Measurements from ENCODE around the gene GALE. TPM values are rescaled to one million over a fixed set of nuclear protein-coding genes. Genes with fewer than 3 reads are reported as not detected.
A peak's percentile ranks its signal among the peaks of the same experiment; 100 is the strongest.

GALE gene
- total RNA-seq, 2 experiments from 2014 or later, result 16.8 to 17.9 TPM

DNA sequence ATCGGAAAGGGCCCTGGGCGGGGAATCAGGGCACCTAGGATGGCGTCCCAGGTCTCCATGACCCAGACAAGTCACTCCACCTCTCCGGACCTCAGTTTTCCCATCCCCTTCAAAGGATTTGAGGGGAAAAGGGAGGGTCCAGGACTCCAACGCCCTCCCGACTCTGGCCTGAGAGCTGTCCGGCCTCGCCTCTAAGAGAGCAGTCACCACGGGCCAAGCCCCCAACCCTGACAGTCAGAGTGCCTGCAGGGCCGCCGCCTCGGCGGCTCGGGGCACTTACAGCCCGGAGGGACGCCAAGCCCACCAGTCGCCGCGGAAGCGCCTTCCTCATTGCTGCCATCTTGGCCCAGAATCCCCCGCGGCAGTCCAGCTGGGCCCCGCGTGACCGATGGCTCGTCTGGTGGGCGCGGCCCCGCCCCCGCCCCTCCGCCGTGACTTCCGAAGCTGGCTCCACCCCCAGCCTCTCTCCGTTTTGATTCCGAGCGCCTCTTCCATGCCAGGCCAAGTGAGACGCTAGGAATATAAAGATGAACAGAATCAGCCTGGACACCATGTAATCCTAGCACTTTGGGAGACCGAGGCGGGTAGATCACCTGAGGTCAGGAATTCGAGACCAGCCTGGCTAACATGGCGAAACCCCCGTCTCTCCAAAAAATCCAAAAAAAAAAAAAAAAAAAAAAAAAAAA, 24.7 kb upstream of the GALE start, which contains the start of gene HMGCL:
Gene HMGCL (minus strand): TSS at position 354 of the 686 bp plus-strand sequence. CDS start 14 bp downstream, at position 340.
- Histone ChIP-seq H3K4me1 (ENCODE audit: insufficient read depth, low read length, poor library complexity, severe bottlenecking) (peaks cover 16% of the 10 kb centered on the region), H3K4me2 (ENCODE audit: low read length) (peak within 1 kb of the TSS; percentile 82), H3K9me2 (ENCODE audit: insufficient read depth, low read length) (no peaks in the 10 kb centered on the region), H3K9me3 (ENCODE audit: low read length) (no peaks in the 10 kb centered on the region), H2AFZ (ENCODE audit: low read length) (peak within 1 kb of the TSS; percentile 91), H3K36me3 (ENCODE audit: insufficient read depth, low read length) (no peaks in the 10 kb centered on the region), H3K79me2 (ENCODE audit: insufficient read depth, low read depth, low read length) (no peaks in the 10 kb centered on the region), H3K4me3 (ENCODE audit: low read depth, low read length, poor library complexity, severe bottlenecking) (peak within 1 kb of the TSS; percentile 86), H3K27ac (ENCODE audit: low read depth, low read length, poor library complexity, severe bottlenecking) (peak within 1 kb of the TSS; percentile 25), H4K20me1 (ENCODE audit: insufficient read depth, low read length) (no peaks in the 10 kb centered on the region)
- peak; percentile 87 for DNase-seq (ENCODE audit: low spot score)
- intact Hi-C loops (cut with micrococcal nuclease; ENCODE audit: unreplicated experiment), result no loop called here
- no peak for TF ChIP-seq CTCF (conservative IDR thresholded peaks at IDR 0.05; ENCODE audit: low read length)
- TF ChIP-seq EZH2phosphoT487 (IDR thresholded peaks at IDR 0.05; ENCODE audit: borderline replicate concordance, low read depth, low read length), result no peak
- no TSS peak for BruUV-seq (replicated peaks)
- ChIA-PET CTCF (ENCODE audit: unreplicated experiment) (interaction anchor here (0.6 to 1.7 kb wide), 2 partner anchors 14 to 1415 kb away, joined by 5 to 9 read pairs; no protein-coding TSS in a partner anchor), POLR2A (interaction anchor here (0.5 to 1.5 kb wide), 7 partner anchors 12 to 180 kb away, joined by 3 to 6 read pairs (median 3); no protein-coding TSS in a partner anchor)

DNA sequence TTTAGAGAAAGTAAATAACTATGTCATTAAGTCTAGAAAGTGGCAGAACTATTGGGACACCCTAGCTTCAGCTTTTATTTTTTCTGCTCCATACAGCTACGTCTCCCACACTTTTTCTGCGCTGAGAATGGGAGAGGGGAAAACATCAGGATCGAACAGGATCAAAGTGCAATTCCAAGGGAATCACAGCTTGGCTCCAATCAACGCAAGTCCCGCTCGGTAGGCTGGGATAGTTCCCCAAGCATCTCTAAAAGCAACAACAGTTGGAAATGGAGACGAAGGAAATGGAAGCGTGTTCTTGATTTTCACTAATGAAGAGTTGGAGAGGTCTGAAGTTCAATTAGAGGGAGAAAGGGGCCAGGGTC, 24.1 kb upstream of the GALE start:
- Histone ChIP-seq H3K36me3 (ENCODE audit: insufficient read depth, low read length) (no peaks in the 10 kb centered on the region), H2AFZ (ENCODE audit: low read length) (peak overlapping the region; percentile 91), H3K27ac (ENCODE audit: low read depth, low read length, poor library complexity, severe bottlenecking) (peak overlapping the region; percentile 25), H4K20me1 (ENCODE audit: insufficient read depth, low read length) (no peaks in the 10 kb centered on the region), H3K4me2 (ENCODE audit: low read length) (peak overlapping the region; percentile 82), H3K9me2 (ENCODE audit: insufficient read depth, low read length) (no peaks in the 10 kb centered on the region), H3K9me3 (ENCODE audit: low read length) (no peaks in the 10 kb centered on the region), H3K4me3 (ENCODE audit: low read depth, low read length, poor library complexity, severe bottlenecking) (peak overlapping the region; percentile 86), H3K79me2 (ENCODE audit: insufficient read depth, low read depth, low read length) (no peaks in the 10 kb centered on the region), H3K4me1 (ENCODE audit: insufficient read depth, low read length, poor library complexity, severe bottlenecking) (peaks cover 16% of the 10 kb centered on the region)
- DNase-seq (ENCODE audit: low spot score), result no peak
- intact Hi-C loops (cut with micrococcal nuclease; ENCODE audit: unreplicated experiment), result no loop called here
- no peak for TF ChIP-seq CTCF (conservative IDR thresholded peaks at IDR 0.05; ENCODE audit: low read length)
- TF ChIP-seq EZH2phosphoT487 (IDR thresholded peaks at IDR 0.05; ENCODE audit: borderline replicate concordance, low read depth, low read length), result no peak
- POLR2A ChIA-PET, result interaction anchor here (0.9 to 1.5 kb wide), 6 partner anchors 12 to 92 kb away, joined by 3 to 6 read pairs (median 4); no protein-coding TSS in a partner anchor
- CTCF ChIA-PET (ENCODE audit: unreplicated experiment), result interaction anchor here (0.6 to 1.7 kb wide), 2 partner anchors 14 to 19 kb away, joined by 5 read pairs; no protein-coding TSS in a partner anchor
- BruUV-seq (replicated peaks), result no TSS peak

DNA sequence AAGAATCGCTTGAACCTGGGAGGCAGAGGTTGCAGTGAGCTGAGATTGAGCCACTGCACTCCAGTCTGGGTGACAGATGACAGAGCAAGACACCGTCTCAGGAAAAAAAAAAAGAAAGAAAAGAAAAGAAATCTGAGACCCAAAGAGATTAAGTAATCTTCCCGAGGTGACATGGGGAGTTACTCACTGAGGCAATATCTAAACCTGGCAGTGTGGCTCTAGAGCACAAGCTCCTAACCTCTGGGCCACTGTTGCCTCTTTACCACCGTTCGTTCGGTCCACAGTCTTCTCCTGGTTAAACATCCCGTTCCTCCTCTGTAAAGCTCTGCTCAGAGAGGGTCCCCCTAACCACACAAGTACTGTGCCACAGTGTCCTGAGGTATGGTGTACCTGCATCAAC, 23.2 kb upstream of the GALE start:
- no TSS peak for BruUV-seq (replicated peaks)
- Histone ChIP-seq H3K79me2 (ENCODE audit: insufficient read depth, low read depth, low read length) (no peaks in the 10 kb centered on the region), H3K9me3 (ENCODE audit: low read length) (no peaks in the 10 kb centered on the region), H2AFZ (ENCODE audit: low read length) (no peak overlapping the region), H3K36me3 (ENCODE audit: insufficient read depth, low read length) (no peaks in the 10 kb centered on the region), H3K4me3 (ENCODE audit: low read depth, low read length, poor library complexity, severe bottlenecking) (no peak overlapping the region), H3K4me1 (ENCODE audit: insufficient read depth, low read length, poor library complexity, severe bottlenecking) (peaks cover 16% of the 10 kb centered on the region), H3K9me2 (ENCODE audit: insufficient read depth, low read length) (no peaks in the 10 kb centered on the region), H3K27ac (ENCODE audit: low read depth, low read length, poor library complexity, severe bottlenecking) (no peak overlapping the region), H4K20me1 (ENCODE audit: insufficient read depth, low read length) (no peaks in the 10 kb centered on the region), H3K4me2 (ENCODE audit: low read length) (peak overlapping the region; percentile 82; the same call in 1 of the 2 replicates)
- POLR2A ChIA-PET, result interaction anchor here (0.6 to 1.6 kb wide), 4 partner anchors 13 to 93 kb away, joined by 4 read pairs; partner anchors contain the start of gene CNR2
- CTCF ChIA-PET (ENCODE audit: unreplicated experiment), result interaction anchor here (1.7 kb wide), 1 partner anchor 13 kb away, joined by 5 read pairs; no protein-coding TSS in a partner anchor
- TF ChIP-seq EZH2phosphoT487 (IDR thresholded peaks at IDR 0.05; ENCODE audit: borderline replicate concordance, low read depth, low read length), result no peak
- no peak for TF ChIP-seq CTCF (conservative IDR thresholded peaks at IDR 0.05; ENCODE audit: low read length)
- intact Hi-C loops (cut with micrococcal nuclease; ENCODE audit: unreplicated experiment), result no loop called here
- no peak for DNase-seq (ENCODE audit: low spot score)

Data from OCI-LY7 (cell line).